SK-N-SH treated with all-trans-retinoic acid at 6 μM for 48 hours (cell line): ENCODE data around the gene FBN3.

Experiments used
- ATAC-seq: fragments of 200-7000 bp; cut with Tn5 transposase; 3 replicates; pipeline ENCODE4 v1.9.1; 2020; ENCODE audit warnings: mild to moderate bottlenecking, moderate library complexity
- ARNTL ChIP-seq: fragments of 450-650 bp; formaldehyde crosslinking; IDR thresholded peaks from 2 replicates; pipeline ENCODE4 v1.5.0; 2020; ENCODE audit warnings: low read depth, mild to moderate bottlenecking, moderate library complexity, borderline replicate concordance
- BACH2 ChIP-seq: fragments of 250-450 bp; sonication (Bioruptor Pico); IDR thresholded peaks from 2 replicates; pipeline ENCODE4 v1.9.0; 2021; ENCODE audit warnings: mild to moderate bottlenecking, borderline replicate concordance
- CSDC2 ChIP-seq: fragments of 250-450 bp; sonication (Bioruptor Pico); IDR thresholded peaks from 2 replicates; pipeline ENCODE4 v1.5.0; 2020; ENCODE audit warnings: mild to moderate bottlenecking, moderate library complexity
- ESRRG ChIP-seq: fragments of 250-450 bp; sonication (Bioruptor Pico); IDR thresholded peaks from 2 replicates; pipeline ENCODE4 v1.6.1; 2021; ENCODE audit warnings: mild to moderate bottlenecking
- ISL1 ChIP-seq: fragments of 250-450 bp; sonication (Bioruptor Pico); IDR thresholded peaks from 2 replicates; pipeline ENCODE4 v2.1.2; 2022; ENCODE audit warnings: mild to moderate bottlenecking, moderate library complexity
- OSR1 ChIP-seq: fragments of 250-450 bp; sonication (Bioruptor Pico); IDR thresholded peaks from 2 replicates; pipeline ENCODE4 v1.8.0; 2022; ENCODE audit warnings: moderate library complexity, mild to moderate bottlenecking, inconsistent platforms
- PPARA ChIP-seq: fragments of 250-450 bp; sonication (Bioruptor Pico); IDR thresholded peaks from 2 replicates; pipeline ENCODE4 v1.5.0; 2020; ENCODE audit warnings: mild to moderate bottlenecking, borderline replicate concordance
- RARB ChIP-seq: fragments of 250-450 bp; sonication (Bioruptor Pico); IDR thresholded peaks from 2 replicates; pipeline ENCODE4 v1.8.0; 2021; ENCODE audit warnings: mild to moderate bottlenecking, moderate library complexity
- SNAI2 ChIP-seq: fragments of 250-450 bp; sonication (Bioruptor Pico); IDR thresholded peaks from 2 replicates; pipeline ENCODE4 v1.5.0; 2020; ENCODE audit warnings: mild to moderate bottlenecking, moderate library complexity
- TCF4 ChIP-seq: fragments of 250-450 bp; sonication (Bioruptor Pico); IDR thresholded peaks from 2 replicates; pipeline ENCODE4 v1.8.0; 2021; ENCODE audit warnings: mild to moderate bottlenecking, moderate library complexity, borderline replicate concordance
- TOX ChIP-seq: fragments of 250-450 bp; sonication (Bioruptor Pico); IDR thresholded peaks from 2 replicates; pipeline ENCODE4 v1.8.0; 2021; ENCODE audit warnings: mild to moderate bottlenecking, moderate library complexity, borderline replicate concordance
- ZC3H10 ChIP-seq: fragments of 250-450 bp; sonication (Bioruptor Pico); IDR thresholded peaks from 2 replicates; pipeline ENCODE4 v1.5.1; 2021; ENCODE audit warnings: mild to moderate bottlenecking, moderate library complexity
- ZFP3 ChIP-seq: fragments of 250-450 bp; sonication (Bioruptor Pico); IDR thresholded peaks from 2 replicates; pipeline ENCODE4 v1.5.0; 2020; ENCODE audit warnings: mild to moderate bottlenecking, moderate library complexity
- ZFP30 ChIP-seq: fragments of 450-650 bp; formaldehyde crosslinking; IDR thresholded peaks from 2 replicates; pipeline ENCODE4 v1.5.0; 2022; ENCODE audit warnings: mild to moderate bottlenecking, moderate library complexity
- ZNF565 ChIP-seq: fragments of 450-650 bp; formaldehyde crosslinking; conservative IDR thresholded peaks from 2 replicates; pipeline ENCODE4 v1.5.0; 2020; ENCODE audit warnings: low read depth, mild to moderate bottlenecking, moderate library complexity
- ZNF70 ChIP-seq: fragments of 450-650 bp; formaldehyde crosslinking; IDR thresholded peaks from 2 replicates; pipeline ENCODE4 v1.5.0; 2020; ENCODE audit warnings: mild to moderate bottlenecking, moderate library complexity
- ZNF8 ChIP-seq: fragments of 450-650 bp; formaldehyde crosslinking; IDR thresholded peaks from 2 replicates; pipeline ENCODE4 v1.5.0; 2020; ENCODE audit warnings: mild to moderate bottlenecking, moderate library complexity
- TF ChIP-seq, protein P1 (sequence below): fragments of 250-450 bp; sonication (Bioruptor Pico); IDR thresholded peaks from 2 replicates; pipeline ENCODE4 v1.5.0; 2020; ENCODE audit warnings: mild to moderate bottlenecking, moderate library complexity
- TF ChIP-seq, protein P2 (sequence below): fragments of 250-450 bp; sonication (Bioruptor Pico); IDR thresholded peaks from 2 replicates; pipeline ENCODE4 v1.5.1; 2020; ENCODE audit warnings: low read depth, mild to moderate bottlenecking, moderate library complexity
- TF ChIP-seq, protein P3 (sequence below): fragments of 250-450 bp; sonication (Bioruptor Pico); IDR thresholded peaks from 2 replicates; pipeline ENCODE4 v1.8.0; 2021; ENCODE audit warnings: low read depth, mild to moderate bottlenecking, moderate library complexity, borderline replicate concordance
- TF ChIP-seq, protein P4 (sequence below): fragments of 250-450 bp; sonication (Bioruptor Pico); IDR thresholded peaks from 2 replicates; pipeline ENCODE4 v1.5.1; 2021; ENCODE audit warnings: mild to moderate bottlenecking, moderate library complexity

The FBN3 gene

GRCh38 chr19:8109455-8109854, 39.9 kb downstream of the FBN3 start (continued):
- TF ChIP-seq, protein P1, sequence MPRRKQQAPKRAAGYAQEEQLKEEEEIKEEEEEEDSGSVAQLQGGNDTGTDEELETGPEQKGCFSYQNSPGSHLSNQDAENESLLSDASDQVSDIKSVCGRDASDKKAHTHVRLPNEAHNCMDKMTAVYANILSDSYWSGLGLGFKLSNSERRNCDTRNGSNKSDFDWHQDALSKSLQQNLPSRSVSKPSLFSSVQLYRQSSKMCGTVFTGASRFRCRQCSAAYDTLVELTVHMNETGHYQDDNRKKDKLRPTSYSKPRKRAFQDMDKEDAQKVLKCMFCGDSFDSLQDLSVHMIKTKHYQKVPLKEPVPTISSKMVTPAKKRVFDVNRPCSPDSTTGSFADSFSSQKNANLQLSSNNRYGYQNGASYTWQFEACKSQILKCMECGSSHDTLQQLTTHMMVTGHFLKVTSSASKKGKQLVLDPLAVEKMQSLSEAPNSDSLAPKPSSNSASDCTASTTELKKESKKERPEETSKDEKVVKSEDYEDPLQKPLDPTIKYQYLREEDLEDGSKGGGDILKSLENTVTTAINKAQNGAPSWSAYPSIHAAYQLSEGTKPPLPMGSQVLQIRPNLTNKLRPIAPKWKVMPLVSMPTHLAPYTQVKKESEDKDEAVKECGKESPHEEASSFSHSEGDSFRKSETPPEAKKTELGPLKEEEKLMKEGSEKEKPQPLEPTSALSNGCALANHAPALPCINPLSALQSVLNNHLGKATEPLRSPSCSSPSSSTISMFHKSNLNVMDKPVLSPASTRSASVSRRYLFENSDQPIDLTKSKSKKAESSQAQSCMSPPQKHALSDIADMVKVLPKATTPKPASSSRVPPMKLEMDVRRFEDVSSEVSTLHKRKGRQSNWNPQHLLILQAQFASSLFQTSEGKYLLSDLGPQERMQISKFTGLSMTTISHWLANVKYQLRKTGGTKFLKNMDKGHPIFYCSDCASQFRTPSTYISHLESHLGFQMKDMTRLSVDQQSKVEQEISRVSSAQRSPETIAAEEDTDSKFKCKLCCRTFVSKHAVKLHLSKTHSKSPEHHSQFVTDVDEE (CRISPR knock-in tag), result no peak
- no peak for TF ChIP-seq TCF4 (CRISPR knock-in tag)
- no peak for TF ChIP-seq ZNF565
- TF ChIP-seq RARB (CRISPR knock-in tag), result no peak
- no peak for TF ChIP-seq ZFP30 (CRISPR knock-in tag)
- TF ChIP-seq TOX, result no peak
- TF ChIP-seq ZNF70 (CRISPR knock-in tag), result no peak
- TF ChIP-seq, protein P2, sequence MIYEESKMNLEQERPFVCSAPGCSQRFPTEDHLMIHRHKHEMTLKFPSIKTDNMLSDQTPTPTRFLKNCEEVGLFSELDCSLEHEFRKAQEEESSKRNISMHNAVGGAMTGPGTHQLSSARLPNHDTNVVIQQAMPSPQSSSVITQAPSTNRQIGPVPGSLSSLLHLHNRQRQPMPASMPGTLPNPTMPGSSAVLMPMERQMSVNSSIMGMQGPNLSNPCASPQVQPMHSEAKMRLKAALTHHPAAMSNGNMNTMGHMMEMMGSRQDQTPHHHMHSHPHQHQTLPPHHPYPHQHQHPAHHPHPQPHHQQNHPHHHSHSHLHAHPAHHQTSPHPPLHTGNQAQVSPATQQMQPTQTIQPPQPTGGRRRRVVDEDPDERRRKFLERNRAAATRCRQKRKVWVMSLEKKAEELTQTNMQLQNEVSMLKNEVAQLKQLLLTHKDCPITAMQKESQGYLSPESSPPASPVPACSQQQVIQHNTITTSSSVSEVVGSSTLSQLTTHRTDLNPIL, result no peak

DNA sequence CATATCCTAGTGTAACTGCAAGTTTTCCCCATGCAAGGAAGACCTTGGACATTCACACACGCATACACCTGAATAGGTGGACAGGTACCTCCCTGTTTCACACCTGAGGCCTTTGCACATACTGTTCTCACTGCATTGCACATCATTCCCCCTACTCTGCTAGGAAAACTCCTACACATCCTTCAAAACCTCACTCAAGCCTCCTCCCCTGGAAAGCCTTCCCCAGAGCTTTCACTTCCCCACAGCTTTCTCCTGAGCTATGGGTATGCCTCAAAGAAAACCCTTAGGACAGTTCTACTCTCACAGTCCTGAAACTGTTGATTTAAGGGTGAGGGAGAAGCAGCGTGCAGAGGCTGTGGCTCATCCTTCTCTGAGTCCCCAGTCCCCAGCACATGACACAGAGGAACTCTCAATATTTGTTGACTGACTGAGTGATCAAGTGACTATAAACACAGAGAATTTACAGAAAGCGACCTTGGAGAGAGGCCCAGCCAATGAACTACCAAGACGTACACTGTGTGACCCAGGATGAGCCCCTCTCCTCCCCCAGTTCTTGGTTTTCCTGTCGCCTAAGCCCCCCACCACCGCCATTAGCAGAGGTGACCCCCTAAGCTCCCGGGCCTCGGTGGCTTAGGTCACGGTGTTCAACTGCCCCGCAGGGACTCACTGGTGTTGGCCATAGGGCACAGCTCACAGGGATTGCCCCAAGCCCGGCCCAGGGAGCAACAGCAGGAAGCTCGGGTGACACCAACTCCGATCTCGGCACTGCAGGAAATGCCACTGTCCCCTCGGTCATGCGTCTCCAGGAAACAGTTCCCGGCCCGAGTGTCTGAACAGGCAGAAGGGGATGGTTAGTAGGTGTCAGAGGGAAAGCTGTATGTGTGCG, 40.6 kb downstream of the FBN3 start:
- no peak for ATAC-seq
- TF ChIP-seq, protein P1 (CRISPR knock-in tag), result no peak
- TF ChIP-seq BACH2 (CRISPR knock-in tag) (no peak), ZFP3 (CRISPR knock-in tag) (peak; percentile 82)

- TF ChIP-seq ARNTL (CRISPR knock-in tag) (no peak), ZC3H10 (CRISPR knock-in tag) (no peak), OSR1 (no peak), SNAI2 (CRISPR knock-in tag) (no peak)
- TF ChIP-seq, protein P1 (CRISPR knock-in tag), result no peak
- no peak for ATAC-seq
Observed at GRCh38 chr19:8107301-8107903, 42.0 kb downstream of the FBN3 start.

GRCh38 chr19:8105471-8105870, 43.9 kb downstream of the FBN3 start:
- no peak for ATAC-seq
- no peak for TF ChIP-seq PPARA (CRISPR knock-in tag)
- TF ChIP-seq SNAI2 (CRISPR knock-in tag), result no peak
- TF ChIP-seq BACH2 (CRISPR knock-in tag), result no peak
- TF ChIP-seq, protein P3, sequence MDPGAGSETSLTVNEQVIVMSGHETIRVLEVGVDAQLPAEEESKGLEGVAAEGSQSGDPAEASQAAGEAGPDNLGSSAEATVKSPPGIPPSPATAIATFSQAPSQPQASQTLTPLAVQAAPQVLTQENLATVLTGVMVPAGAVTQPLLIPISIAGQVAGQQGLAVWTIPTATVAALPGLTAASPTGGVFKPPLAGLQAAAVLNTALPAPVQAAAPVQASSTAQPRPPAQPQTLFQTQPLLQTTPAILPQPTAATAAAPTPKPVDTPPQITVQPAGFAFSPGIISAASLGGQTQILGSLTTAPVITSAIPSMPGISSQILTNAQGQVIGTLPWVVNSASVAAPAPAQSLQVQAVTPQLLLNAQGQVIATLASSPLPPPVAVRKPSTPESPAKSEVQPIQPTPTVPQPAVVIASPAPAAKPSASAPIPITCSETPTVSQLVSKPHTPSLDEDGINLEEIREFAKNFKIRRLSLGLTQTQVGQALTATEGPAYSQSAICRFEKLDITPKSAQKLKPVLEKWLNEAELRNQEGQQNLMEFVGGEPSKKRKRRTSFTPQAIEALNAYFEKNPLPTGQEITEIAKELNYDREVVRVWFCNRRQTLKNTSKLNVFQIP (CRISPR knock-in tag), result no peak
- TF ChIP-seq ZNF70 (CRISPR knock-in tag), result no peak
- no peak for TF ChIP-seq ESRRG (CRISPR knock-in tag)
- no peak for TF ChIP-seq CSDC2 (CRISPR knock-in tag)
- TF ChIP-seq ZFP30 (CRISPR knock-in tag), result no peak
- TF ChIP-seq ARNTL (CRISPR knock-in tag), result no peak
- TF ChIP-seq ZNF565, result no peak
- TF ChIP-seq ZNF8 (CRISPR knock-in tag), result no peak
- TF ChIP-seq, protein P4, sequence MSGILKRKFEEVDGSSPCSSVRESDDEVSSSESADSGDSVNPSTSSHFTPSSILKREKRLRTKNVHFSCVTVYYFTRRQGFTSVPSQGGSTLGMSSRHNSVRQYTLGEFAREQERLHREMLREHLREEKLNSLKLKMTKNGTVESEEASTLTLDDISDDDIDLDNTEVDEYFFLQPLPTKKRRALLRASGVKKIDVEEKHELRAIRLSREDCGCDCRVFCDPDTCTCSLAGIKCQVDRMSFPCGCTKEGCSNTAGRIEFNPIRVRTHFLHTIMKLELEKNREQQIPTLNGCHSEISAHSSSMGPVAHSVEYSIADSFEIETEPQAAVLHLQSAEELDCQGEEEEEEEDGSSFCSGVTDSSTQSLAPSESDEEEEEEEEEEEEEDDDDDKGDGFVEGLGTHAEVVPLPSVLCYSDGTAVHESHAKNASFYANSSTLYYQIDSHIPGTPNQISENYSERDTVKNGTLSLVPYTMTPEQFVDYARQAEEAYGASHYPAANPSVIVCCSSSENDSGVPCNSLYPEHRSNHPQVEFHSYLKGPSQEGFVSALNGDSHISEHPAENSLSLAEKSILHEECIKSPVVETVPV (CRISPR knock-in tag), result no peak
- no peak for TF ChIP-seq ISL1 (CRISPR knock-in tag)
- no peak for TF ChIP-seq ZC3H10 (CRISPR knock-in tag)
